Ectodermal cell (in vitro differentiated cells): ENCODE data around the gene NME2.

Source experiments
- H3K27ac ChIP-seq: 2 replicates; pipeline ENCODE4 v1.7.0; 2013; ENCODE audit warnings: mild to moderate bottlenecking, low read depth, low read length; ENCODE audit not compliant: insufficient read depth, poor library complexity, severe bottlenecking
- H3K27me3 ChIP-seq: 2 replicates; pipeline ENCODE4 v1.7.0; 2013; ENCODE audit warnings: mild to moderate bottlenecking, low read length; ENCODE audit not compliant: insufficient read depth, control insufficient read depth, poor library complexity, severe bottlenecking
- H3K36me3 ChIP-seq: one replicate; pipeline ENCODE4 v1.7.0; 2013; ENCODE audit warnings: low read length; ENCODE audit not compliant: control insufficient read depth, insufficient read depth
- H3K4me1 ChIP-seq: one replicate; pipeline ENCODE4 v1.7.0; 2013; ENCODE audit warnings: low read length; ENCODE audit not compliant: control insufficient read depth, insufficient read depth
- H3K4me3 ChIP-seq: 2 replicates; pipeline ENCODE4 v1.7.0; 2013; ENCODE audit warnings: low read depth, low read length, control low read depth; ENCODE audit not compliant: insufficient read depth
- H3K9me3 ChIP-seq: 2 replicates; pipeline ENCODE4 v1.7.0; 2013; ENCODE audit warnings: mild to moderate bottlenecking, low read length, moderate library complexity; ENCODE audit not compliant: control insufficient read depth
- WGBS, 2 experiments: methylation state at CpG; one replicate each; pipeline ENCODE4 v1.1.7; 2013; ENCODE audit warnings: missing lambda C conversion rate in 2 of 2; 5-methylcytosine and 5-hydroxymethylcytosine counted together

Gene NME2

GRCh38 chr17:51124640-51125503, 41.3 kb upstream of the NME2 start:
- WGBS, 2 experiments = 94 to 95% methylated on average over 5 of the region's 5 CpGs
- peaks cover 7% of the 10 kb centered on the region for H3K4me1 ChIP-seq
- no peak overlapping the region for H3K27ac ChIP-seq

GRCh38 chr17:51128076-51128475, 38.1 kb upstream of the NME2 start:
- no peaks in the 10 kb centered on the region for H3K9me3 ChIP-seq
- WGBS, 2 experiments = 83 to 87% methylated on average over 3 of the region's 3 CpGs
- H3K27me3 ChIP-seq = no peaks in the 10 kb centered on the region
- H3K4me1 ChIP-seq = no peaks in the 10 kb centered on the region
- H3K4me3 ChIP-seq = no peak overlapping the region
- no peak overlapping the region for H3K27ac ChIP-seq
- no peaks in the 10 kb centered on the region for H3K36me3 ChIP-seq

More at GRCh38 chr17:51124640-51125503, 41.3 kb upstream of the NME2 start:
- Histone ChIP-seq H3K4me3 (no peak overlapping the region), H3K36me3 (no peaks in the 10 kb centered on the region), H3K27me3 (peaks cover 8% of the 10 kb centered on the region), H3K9me3 (no peaks in the 10 kb centered on the region)

GRCh38 chr17:51132964-51133319, 33.3 kb upstream of the NME2 start:
- Histone ChIP-seq H3K9me3 (no peaks in the 10 kb centered on the region), H3K36me3 (no peaks in the 10 kb centered on the region), H3K4me1 (no peaks in the 10 kb centered on the region), H3K27ac (no peak overlapping the region), H3K27me3 (no peaks in the 10 kb centered on the region), H3K4me3 (no peak overlapping the region)

GRCh38 chr17:51133365-51133764, 32.8 kb upstream of the NME2 start:
- Histone ChIP-seq H3K4me3 (no peak overlapping the region), H3K27me3 (no peaks in the 10 kb centered on the region), H3K4me1 (no peaks in the 10 kb centered on the region), H3K9me3 (no peaks in the 10 kb centered on the region), H3K36me3 (no peaks in the 10 kb centered on the region), H3K27ac (no peak overlapping the region)
- WGBS, 2 experiments = 85 to 96% methylated on average over 2 of the region's 2 CpGs

GRCh38 chr17:51135956-51136355, 30.3 kb upstream of the NME2 start:
- Histone ChIP-seq H3K4me3 (no peak overlapping the region), H3K36me3 (no peaks in the 10 kb centered on the region), H3K4me1 (no peaks in the 10 kb centered on the region), H3K9me3 (no peaks in the 10 kb centered on the region), H3K27ac (no peak overlapping the region), H3K27me3 (no peaks in the 10 kb centered on the region)
- WGBS, 2 experiments = 85 to 88% methylated on average over 3 of the region's 3 CpGs

- Histone ChIP-seq H3K36me3 (no peaks in the 10 kb centered on the region), H3K4me1 (peaks cover 3% of the 10 kb centered on the region), H3K27ac (no peak overlapping the region), H3K27me3 (no peaks in the 10 kb centered on the region), H3K4me3 (no peak overlapping the region), H3K9me3 (no peaks in the 10 kb centered on the region)
- WGBS, 2 experiments = 91 to 96% methylated on average over 1 to 2 of the region's 2 CpGs
These were observed 23.6 kb upstream of the NME2 start for GRCh38 chr17:51142597-51142996.

- Histone ChIP-seq H3K27me3 (no peaks in the 10 kb centered on the region), H3K36me3 (no peaks in the 10 kb centered on the region), H3K9me3 (no peaks in the 10 kb centered on the region), H3K4me3 (no peak overlapping the region), H3K4me1 (peaks cover 3% of the 10 kb centered on the region), H3K27ac (no peak overlapping the region)
- WGBS, 2 experiments = 89 to 90% methylated on average over 6 of the region's 6 CpGs
These were observed 21.8 kb upstream of the NME2 start for GRCh38 chr17:51144266-51145022.

GRCh38 chr17:51147650-51148049, 18.6 kb upstream of the NME2 start:
- WGBS, 2 experiments = 87 to 89% methylated on average over 4 of the region's 4 CpGs
- H3K9me3 ChIP-seq = no peaks in the 10 kb centered on the region
- H3K4me1 ChIP-seq = peaks cover 3% of the 10 kb centered on the region
- no peak overlapping the region for H3K27ac ChIP-seq
- no peaks in the 10 kb centered on the region for H3K27me3 ChIP-seq
- H3K4me3 ChIP-seq = no peak overlapping the region
- H3K36me3 ChIP-seq = no peaks in the 10 kb centered on the region

- Histone ChIP-seq H3K9me3 (no peaks in the 10 kb centered on the region), H3K36me3 (no peaks in the 10 kb centered on the region), H3K27ac (no peak overlapping the region), H3K4me3 (no peak overlapping the region), H3K27me3 (no peaks in the 10 kb centered on the region), H3K4me1 (peaks cover 3% of the 10 kb centered on the region)
- 95 to 98% methylated on average over 2 of the region's 2 CpGs for WGBS, 2 experiments
These were observed 17.0 kb upstream of the NME2 start for GRCh38 chr17:51149163-51149562.

- Histone ChIP-seq H3K4me3 (no peak overlapping the region), H3K9me3 (no peaks in the 10 kb centered on the region), H3K27me3 (no peaks in the 10 kb centered on the region), H3K4me1 (peaks cover 3% of the 10 kb centered on the region), H3K27ac (no peak overlapping the region), H3K36me3 (no peaks in the 10 kb centered on the region)
- 94 to 95% methylated on average over 5 of the region's 5 CpGs for WGBS, 2 experiments
These were observed 15.3 kb upstream of the NME2 start for GRCh38 chr17:51150932-51151331.
